ACHN (cell line): ENCODE measurements around the gene OPRL1.
"Not testable (repeated sequence)": the region's sequence is repeated elsewhere in the genome, so short reads cannot be mapped to it uniquely, and the experiment has no call there.

ENCODE experiments used
- DNase-seq: peaks from one replicate; pipeline ENCODE4 v3.0.0-alpha.2; 2015
- in situ Hi-C: cut with HindIII; loops from 2 replicates; pipeline ENCODE4 v1.10.0; 2017; ENCODE audit warnings: low sequenced_read_pairs, low pct_ligation_motif_present, low pct_unique_long_range_greater_than_20kb

The OPRL1 gene

DNA sequence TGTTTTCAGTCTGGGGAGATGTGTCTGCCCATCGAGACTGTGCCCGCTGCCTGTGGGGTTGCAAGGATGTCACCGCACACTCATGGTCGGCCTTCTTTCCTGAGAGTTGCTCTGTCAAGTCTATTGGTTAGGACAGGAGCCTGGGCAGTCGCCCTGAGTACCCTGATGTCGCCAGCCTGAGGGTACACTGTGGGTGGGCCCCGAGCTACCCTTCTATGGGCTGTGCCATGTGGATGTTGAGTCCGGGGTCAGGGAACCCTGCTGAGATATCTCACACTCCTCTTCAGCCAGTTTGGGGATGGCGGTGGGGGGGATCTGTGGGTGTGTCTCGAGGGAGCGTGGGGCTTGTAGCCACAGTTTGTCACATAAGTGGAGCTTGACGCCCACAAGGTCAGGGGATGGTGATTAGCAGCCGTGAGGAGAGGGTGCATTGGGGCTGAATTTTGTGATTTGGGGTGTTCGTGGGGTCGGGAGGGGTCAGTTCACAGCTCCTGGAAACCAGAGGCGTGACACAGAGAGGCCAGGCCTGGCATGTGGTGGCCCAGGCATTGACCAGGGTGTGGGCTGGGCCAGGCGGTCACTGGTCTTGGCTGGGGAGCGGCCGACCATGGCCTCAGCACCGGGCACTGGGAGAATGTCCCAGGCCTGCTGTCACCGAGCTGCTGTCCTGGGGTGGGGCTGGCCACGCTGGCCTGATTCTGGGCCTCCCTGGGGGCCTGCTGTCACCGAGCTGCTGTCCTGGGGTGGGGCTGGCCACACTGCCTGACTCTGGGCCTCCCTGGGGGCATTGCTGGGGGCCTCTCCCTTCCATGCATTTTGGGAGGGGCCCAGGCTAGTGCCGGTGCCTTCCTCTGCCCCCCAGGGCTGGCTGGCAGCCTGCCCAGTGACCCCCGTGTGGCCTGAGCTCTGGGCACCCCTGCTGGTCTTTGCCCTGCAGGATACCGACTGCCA, 29.1 kb downstream of the OPRL1 start:
- in situ Hi-C loops, result no loop called here
- DNase-seq, result no peak

DNA sequence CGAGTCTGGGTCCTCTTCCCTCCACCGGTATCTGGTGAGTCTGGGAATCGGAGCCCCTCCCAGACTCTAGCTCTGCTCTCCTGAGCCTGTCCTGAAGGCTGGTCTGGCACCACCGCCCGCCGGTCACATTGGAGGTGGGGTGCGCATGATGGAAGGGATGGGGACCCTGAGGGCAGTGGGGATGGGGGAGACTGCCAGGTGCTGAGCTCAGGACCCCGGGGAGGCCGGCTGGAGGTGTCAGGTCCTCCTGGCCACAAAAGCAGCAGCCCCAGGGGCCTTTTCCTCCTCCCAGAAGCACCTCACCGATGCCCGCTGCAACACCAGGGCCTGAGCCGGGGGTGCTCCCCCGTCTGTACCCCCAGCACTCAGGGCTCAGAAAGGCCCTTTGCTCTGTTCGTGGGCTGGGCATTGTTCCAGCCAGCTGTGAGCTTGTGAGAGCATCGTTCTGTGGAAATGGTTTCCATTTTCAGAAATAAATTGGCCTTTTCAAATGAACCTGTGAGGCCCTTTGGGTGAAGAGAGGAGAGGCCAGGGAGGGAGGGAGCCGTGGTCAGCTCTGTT, 30.0 kb downstream of the OPRL1 start:
- in situ Hi-C loops, result no loop called here
- DNase-seq, result no peak

DNA sequence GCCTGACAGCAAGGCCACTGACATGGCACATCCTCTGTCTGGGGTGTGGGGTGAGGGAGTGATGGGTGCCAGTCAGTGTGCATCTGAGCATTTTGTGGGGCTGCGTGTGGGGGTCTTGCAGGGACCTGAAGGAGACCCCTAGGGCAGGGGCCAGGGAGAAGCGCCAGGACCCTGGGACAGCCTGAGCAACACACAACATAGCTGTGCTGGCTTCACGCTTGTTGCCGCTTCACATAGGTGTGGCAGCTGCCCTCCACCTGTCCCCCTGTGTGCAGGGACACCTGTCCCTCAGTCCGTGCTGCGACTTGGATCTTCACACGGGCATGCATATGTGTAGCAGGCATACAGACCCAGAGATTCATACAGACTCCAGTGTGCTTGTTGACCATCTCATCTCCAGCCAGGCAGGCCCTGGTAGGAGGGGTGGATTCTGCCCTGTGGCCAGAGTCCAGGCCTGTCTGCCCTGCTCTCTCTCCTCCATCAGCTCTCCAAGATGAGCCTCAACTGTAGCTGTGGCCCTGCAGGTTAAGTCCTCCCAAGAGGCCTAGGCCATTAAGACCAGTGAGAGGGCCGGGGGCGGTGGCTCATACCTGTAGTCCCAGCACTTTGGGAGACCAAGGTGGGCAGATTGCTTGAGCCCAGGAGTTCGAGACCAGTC, 30.7 kb downstream of the OPRL1 start:
- in situ Hi-C loops, result no loop called here
- no peak for DNase-seq

DNA sequence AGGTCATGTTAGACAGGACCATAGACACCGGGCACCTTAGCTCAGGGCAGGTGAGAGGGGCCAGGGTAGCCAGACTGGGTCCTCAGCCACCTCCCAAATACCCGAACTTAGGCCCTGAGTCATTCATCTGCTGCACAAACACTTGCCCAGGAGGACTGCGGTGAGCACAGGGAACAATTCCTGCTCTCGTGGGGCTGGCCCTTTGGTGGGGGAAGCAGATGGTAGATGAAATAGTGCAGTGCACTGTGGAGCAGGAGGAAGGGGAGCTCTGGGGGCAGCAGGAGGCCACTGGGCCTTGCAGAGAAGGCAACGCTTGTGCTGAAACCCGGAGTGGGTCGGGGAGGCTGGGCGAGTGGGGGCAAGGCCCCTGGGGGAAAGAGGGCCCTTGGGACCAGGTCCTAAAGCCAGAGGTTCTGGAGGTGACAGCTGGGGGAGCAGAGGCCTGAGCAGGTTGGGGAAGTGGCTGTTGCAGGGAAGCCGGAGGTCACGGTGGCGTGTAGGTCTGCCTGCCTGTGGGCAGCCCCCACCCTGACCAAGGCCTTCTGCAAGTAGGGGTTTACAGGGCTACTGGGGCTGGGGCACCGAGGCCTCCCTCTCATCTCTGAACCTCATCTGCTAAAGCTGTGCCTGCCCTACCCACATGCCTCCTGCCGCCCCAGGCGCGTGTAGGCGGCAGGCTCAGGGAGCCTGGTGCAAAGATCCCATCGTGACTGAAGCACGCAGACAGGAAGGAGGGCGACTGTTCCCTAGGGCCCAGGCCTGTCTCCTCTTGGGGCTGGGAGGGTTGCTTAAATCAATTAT, 32.2 kb downstream of the OPRL1 start:
- no peak for DNase-seq
- in situ Hi-C loops, result no loop called here

DNA sequence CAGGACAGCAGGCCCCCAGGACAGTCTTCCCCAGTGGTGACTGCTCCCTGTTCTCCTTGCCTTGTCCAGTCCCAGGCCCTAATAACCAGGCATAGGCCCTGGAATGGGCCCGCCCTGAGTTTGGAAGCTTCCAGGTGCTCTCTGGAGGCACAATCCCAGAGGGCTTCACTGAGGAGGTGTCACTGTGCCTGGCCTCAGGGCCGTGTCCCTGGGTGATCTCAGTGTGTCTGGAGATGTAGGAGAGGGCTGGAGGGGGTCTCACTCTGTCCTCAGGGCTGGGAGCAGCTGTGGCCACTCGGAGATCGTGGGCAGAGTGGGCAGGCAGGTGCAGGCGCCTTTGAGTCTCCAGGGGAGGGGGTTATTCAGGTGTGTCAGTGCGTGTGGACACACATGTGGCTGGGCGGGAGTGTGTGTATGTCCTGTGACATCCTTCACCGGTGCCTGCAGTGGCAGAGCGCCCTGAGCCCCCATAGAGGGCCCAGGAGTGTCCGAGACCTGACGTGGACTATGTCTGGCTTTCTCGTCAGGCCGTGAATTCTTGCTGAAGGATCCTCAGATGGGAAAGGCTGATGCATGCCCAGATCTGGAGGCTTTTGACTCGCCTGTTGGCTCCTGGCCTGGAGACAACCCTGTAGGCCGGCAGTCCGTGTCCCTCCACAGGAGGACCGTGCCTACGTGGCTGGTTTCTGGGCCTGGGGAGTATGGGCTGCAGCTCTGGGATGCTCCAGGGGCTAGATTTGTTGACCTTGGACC, 33.0 kb downstream of the OPRL1 start:
- in situ Hi-C loops, result no loop called here
- no peak for DNase-seq

DNA sequence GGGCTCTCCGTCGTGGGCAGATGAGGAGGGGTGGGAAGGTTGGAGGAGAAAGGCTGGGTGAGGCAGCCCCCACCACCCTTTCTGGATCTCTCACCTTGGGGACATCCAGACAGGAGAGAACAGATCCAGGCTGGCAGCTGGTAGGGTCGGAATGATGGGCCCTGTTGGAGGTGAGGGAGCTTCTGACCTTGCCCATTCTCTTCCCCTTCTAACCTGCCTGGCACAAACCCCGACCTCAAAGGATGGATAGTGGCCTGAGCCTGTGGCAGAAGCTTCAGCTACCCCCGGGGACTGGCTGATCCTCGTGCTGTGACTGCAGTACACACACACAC, 33.5 kb downstream of the OPRL1 start:
- DNase-seq, result no peak
- in situ Hi-C loops, result no loop called here

DNA sequence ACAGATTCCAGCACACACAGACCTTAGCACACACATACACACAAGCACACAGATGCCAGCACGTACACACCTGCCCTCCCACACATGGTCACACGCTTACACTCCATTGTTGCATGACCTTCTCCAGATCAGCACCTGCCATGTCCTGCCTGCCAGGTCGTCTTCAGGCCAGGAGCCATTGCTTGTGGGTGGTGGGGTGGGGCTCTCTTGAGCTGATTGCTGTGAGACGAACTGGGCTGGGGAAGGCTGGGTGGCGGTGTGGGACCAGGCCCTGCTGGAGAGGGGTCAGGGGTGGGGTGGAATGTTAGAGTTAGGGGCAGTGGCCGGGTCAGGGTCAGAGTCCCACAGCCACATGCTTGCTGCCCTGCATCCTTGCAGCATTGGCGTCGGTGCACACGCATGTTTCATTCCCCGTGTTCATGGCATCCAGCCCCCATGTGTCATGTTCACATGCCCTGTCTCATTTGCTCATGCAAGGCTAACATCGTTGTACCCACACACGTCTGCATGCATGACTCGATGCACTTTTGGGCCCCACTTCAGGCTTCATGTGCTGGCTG, 34.0 kb downstream of the OPRL1 start:
- DNase-seq, result no peak
- in situ Hi-C loops, result no loop called here

DNA sequence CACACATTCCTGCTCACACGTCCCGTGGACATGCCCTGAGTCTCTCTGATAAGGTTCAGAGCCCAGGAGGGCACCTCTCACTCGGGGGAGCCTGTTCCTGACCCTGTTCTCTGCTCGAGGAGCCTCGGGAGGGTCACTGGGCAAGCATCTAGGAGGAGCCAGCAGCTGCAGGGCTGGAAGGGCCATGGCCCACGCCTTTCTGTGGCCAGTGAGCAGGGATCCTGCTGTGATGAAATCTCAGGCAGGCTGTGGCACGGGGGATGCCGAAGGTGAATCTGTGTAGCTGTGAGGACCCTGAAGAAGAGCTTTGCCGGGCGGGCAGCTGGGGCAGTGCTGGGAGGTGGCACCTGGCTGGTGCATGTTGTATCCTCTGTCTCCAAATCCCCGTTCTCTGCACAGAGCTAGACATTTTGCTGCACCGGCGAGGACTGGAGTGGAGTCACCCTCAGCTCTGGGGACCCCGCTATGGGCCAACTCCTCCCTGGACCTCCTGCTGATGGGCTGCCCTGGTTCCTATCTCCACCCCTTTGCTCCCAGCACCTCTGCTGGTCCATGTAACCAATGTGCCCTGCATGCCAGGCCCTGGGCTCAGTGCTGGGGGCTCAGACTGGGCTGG, 34.6 kb downstream of the OPRL1 start:
- no peak for DNase-seq
- in situ Hi-C loops, result no loop called here

DNA sequence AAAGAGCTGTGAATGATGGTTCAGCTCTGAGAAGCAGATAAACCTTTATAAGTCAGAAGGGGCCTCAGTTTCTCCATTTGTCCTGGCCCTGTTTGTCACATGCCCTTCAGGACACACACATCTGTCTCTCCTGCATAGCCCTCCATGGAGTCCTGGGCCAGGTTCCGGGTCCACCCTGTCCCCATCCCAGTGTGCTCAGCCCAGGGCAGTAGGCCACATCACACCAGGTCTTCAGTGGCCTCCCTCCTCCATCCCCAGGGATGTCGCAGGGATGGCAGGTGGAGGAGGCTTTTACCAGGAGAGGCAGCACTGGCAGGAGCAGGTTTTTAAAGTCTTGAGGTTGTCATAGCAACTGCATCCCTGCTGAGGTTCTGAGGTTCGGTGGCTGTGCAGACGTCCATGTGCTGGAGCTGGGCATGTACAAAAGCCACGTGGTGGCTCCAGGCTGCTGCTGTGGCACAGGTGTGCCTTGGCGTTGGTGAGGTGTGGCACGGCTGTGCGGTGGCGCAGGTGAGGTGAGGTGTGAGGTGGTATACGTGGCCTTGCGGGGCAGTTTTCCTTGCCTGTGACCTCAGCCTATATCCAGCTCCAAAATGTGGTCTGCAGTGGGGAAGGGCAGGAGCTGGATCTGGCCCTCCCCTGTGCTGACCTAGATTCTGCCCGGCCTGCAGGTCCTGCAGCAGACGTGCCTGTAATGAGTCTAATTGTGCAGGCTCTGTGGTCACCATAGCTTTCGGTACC, 35.5 kb downstream of the OPRL1 start:
- no peak for DNase-seq
- in situ Hi-C loops, result no loop called here

DNA sequence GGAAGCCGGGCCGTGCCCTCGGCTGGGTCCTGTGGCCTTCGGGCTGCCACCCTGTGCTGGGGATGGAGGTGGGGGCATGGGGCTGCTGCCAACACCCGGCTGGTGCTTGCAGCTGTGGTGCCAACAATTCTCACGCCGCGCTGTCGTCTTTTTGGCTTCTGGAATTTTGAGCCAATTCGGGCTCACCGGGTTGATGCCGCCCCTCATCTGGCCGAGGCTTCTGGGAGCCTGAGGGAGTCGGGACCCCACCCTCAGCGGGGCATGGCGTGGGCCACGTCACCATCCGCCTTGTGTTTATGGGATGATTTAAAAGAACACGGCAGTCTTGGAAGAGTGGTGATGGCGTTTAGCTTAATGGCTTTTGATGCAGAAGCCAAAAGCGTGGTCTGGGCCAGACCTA, 36.1 kb downstream of the OPRL1 start:
- DNase-seq, result no peak
- in situ Hi-C loops, result no loop called here

DNA sequence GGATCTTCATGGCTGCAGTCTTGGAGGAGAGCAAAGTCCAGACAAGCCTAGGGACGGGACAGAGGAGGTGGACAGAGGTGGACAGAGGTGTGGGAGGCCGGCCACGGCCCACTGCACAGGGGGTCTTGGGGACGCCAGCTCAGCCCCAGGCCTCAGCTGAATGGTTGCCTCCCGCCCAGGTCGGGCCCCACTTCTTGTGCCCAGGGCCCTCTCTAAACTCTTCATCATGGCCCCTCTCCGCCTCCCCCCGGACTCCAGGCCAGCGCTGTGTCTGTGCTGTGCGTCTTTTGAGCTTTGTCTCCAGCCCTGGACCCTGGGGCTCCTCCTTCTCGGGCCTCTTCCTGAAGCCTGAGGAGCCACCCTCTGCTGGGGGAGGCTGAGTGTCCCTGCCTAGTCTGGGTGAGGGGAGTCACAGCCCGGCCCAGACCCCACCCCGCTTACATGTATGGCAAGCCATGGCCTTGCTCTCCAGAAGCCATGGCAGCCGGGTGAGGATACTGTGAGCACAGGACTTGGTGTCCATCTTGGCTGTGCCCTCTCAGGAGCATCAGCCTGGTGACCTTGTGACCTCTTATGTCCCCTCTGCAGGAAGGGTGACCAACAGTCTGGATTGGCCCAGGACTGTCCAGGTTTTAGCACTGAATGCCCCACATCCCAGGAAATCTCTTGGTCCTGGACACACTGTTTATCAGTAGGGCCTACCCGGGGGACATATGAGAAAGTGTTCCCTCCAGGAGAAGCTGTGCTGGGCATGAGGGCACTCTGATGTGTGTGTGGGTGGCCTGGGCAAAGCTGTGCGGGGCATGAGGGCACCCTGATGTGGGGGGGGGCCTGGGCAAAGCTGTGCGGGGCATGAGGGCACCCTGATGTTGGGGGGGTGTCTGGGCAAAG, 36.9 kb downstream of the OPRL1 start:
- in situ Hi-C loops, result no loop called here
- DNase-seq, result no peak

DNA sequence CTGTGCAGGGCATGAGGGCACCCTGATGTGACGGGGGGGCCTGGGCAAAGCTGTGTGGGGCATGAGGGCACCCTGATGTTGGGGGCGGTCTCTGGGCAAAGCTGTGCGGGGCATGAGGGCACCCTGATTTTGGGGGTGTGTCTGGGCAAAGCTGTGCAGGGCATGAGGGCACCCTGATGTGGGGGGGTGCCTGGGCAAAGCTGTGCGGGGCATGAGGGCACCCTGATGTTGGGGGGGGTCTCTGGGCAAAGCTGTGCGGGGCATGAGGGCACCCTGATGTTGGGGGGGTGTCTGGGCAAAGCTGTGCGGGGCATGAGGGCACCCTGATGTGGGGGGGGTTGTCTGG, 37.5 kb downstream of the OPRL1 start:
- in situ Hi-C loops, DNase-seq: not testable (repeated sequence)

DNA sequence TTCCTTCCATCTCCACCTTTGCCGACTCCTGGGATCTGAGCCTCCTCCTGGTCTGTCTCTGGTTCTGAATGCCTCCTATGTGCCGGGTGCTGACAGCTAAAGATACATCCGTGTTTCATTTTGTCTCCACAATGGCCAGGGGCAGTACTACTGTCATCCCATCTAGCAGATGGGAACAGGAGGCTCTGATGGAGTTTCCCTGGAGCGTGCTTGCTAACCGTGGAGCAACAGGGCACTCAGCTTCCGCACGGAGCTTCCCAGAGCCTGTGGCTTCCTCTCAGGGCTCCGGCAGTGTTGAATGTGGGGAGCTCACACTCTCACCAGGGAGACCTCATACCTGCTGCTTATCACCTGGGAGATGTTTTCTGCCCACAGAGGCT, 39.4 kb downstream of the OPRL1 start:
- in situ Hi-C loops, result no loop called here

DNA sequence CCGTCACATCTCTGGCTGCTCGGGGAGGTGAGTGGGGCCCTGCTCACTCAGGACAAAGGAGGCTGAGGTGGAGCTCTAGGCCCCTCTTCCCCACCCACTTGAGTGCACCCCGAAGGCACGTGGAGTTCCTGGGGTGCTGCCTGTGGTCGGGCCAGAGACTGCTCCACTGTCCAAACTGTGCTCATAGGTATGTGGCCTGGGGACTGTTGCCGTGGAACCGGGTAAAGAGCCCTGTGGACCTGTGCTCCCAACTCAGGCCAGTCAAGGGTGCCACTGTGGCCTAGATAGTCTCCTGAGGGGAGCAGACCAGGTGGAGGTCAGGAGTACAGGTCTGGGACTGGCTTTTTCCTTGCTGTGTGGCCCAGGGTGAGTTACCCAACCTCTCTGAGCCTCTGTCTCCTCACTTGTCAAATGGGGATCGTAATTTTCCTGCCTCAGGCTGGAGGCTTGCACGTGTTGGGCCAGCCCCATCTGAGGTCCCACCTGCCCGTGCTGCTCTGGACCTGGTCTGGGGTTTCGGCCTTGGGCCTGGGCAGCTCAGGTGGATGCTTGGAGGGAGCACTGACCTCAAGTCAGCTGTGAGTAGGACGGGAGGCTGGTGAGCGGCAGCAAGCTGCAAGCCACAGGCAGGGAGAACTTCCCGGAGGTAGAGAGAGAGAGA, 39.9 kb downstream of the OPRL1 start:
- in situ Hi-C loops, result no loop called here
- no peak for DNase-seq

More for the DNA sequence above, 39.4 kb downstream of the OPRL1 start:
- no peak for DNase-seq

DNA sequence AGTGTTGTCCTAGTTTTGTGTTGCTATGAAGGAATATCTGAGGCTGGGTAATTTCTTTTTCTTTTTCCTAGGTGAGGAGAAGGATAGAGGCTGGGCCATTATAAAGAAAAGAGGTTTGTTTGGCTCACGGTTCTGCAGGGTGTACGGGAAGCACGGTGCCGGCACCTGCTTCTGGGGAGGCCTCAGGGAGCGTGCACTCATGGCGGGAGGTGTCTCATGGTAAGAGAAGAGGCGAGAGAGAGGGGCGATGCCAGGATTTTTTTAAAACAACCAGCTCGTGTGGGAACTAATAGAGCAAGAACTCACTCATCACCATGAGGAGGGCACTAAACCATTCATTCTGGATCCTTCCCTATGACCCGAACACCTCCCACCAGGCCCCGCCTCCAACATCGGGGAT, 41.7 kb downstream of the OPRL1 start:
- DNase-seq, result no peak
- in situ Hi-C loops, result no loop called here

DNA sequence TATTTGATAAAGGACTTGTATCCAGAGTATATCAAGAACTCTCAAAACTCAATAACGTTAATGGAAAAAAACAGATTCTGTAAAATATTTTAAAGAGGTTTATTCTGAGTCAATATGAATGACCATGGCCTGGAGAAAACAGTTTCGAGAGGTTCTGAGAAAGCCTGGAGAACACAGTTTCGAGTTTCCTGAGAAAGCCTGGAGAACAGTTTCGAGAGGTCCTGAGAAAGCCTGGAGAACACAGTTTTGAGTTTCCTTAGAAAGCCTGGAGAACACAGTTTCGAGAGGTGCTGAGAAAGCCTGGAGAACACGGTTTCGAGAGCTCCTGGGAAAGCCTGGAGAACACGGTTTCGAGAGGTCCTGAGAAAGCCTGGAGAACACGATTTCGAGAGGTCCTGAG, 43.0 kb downstream of the OPRL1 start:
- in situ Hi-C loops, DNase-seq: not testable (repeated sequence)
